LNCaP clone FGC (cell line): ENCODE data around the gene EFHC1.

ENCODE experiments used
- DNase-seq: peaks from one replicate; pipeline ENCODE4 v3.0.0-alpha.2; 2011; ENCODE audit warnings: low read depth
- H3K4me3 ChIP-seq: 2 replicates; pipeline ENCODE4 v1.5.1; 2011; ENCODE audit warnings: mild to moderate bottlenecking, low read depth, low read length, control low read depth
- CTCF ChIP-seq: IDR thresholded peaks from 2 replicates; pipeline ENCODE4 v1.5.1; 2012; ENCODE audit warnings: mild to moderate bottlenecking; ENCODE audit not compliant: control insufficient read depth, insufficient read depth; ENCODE audit errors: extremely low read depth

The EFHC1 gene

GRCh38 chr6:52531396-52531795 lies 111.3 kb downstream of the EFHC1 start:
- TF ChIP-seq CTCF, result no peak
- H3K4me3 ChIP-seq, result no peak overlapping the region
- no peak for DNase-seq

- DNase-seq, result no peak
- no peak overlapping the region for H3K4me3 ChIP-seq
- no peak for TF ChIP-seq CTCF
Measured at GRCh38 chr6:52531834-52532233, 111.7 kb downstream of the EFHC1 start.

GRCh38 chr6:52532457-52532856 lies 112.3 kb downstream of the EFHC1 start:
- DNase-seq, result no peak
- no peak for TF ChIP-seq CTCF
- H3K4me3 ChIP-seq, result no peak overlapping the region

GRCh38 chr6:52533491-52533890 lies 113.3 kb downstream of the EFHC1 start:
- TF ChIP-seq CTCF, result no peak
- no peak for DNase-seq
- no peak overlapping the region for H3K4me3 ChIP-seq

GRCh38 chr6:52534363-52534762 lies 114.2 kb downstream of the EFHC1 start:
- no peak for TF ChIP-seq CTCF
- DNase-seq, result no peak
- no peak overlapping the region for H3K4me3 ChIP-seq

GRCh38 chr6:52534966-52535390 lies 114.8 kb downstream of the EFHC1 start:
- no peak overlapping the region for H3K4me3 ChIP-seq
- no peak for DNase-seq
- TF ChIP-seq CTCF, result no peak

- no peak overlapping the region for H3K4me3 ChIP-seq
- no peak for TF ChIP-seq CTCF
- no peak for DNase-seq
Measured at GRCh38 chr6:52535711-52536423, 115.7 kb downstream of the EFHC1 start.
